ENCODE measurements around the gene ITSN2.
A peak's percentile ranks its signal among the peaks of the same experiment; 100 is the strongest.

The ITSN2 gene

DNA sequence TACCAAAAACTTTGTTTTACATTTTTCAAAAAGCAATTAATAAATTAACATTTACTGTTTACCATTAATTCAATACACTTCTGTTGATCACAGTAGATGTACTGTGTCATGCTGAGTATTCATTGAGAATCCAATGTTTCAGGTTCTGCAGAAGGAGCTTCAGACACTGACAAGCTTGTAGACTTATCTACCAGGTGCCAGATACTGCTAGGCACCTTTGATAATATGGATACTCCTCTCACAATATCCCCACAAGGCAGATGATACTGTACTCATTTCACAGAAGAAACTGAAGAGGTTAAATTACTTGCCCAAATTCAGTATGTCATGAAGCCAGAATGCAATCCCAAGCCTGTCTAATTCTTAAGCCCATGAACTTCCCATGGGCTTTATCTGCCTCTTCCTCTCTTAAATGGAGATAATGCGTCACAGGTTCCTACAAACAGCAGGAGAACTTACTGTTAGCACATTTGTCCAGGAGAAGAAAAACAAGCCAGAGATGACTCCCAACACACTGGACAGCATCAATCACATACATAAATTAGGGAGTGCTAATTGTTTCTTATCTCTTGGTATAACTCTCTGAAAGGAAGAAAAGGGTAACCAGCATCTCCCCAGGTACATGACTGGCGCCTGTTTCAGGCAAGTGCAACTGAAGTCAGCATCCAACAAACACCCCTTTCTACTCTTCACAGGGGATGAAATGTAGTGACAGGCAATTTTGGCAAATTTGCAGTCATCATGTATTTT is 27.4 kb downstream of the ITSN2 start:
- ChIA-PET CTCF (interaction anchor here (0.9 to 1.0 kb wide), 3 partner anchors 8 to 18 kb away, joined by 3 to 4 read pairs (median 3); no protein-coding TSS in a partner anchor), POLR2A (no interaction called here)
- TF ChIP-seq, protein P1, sequence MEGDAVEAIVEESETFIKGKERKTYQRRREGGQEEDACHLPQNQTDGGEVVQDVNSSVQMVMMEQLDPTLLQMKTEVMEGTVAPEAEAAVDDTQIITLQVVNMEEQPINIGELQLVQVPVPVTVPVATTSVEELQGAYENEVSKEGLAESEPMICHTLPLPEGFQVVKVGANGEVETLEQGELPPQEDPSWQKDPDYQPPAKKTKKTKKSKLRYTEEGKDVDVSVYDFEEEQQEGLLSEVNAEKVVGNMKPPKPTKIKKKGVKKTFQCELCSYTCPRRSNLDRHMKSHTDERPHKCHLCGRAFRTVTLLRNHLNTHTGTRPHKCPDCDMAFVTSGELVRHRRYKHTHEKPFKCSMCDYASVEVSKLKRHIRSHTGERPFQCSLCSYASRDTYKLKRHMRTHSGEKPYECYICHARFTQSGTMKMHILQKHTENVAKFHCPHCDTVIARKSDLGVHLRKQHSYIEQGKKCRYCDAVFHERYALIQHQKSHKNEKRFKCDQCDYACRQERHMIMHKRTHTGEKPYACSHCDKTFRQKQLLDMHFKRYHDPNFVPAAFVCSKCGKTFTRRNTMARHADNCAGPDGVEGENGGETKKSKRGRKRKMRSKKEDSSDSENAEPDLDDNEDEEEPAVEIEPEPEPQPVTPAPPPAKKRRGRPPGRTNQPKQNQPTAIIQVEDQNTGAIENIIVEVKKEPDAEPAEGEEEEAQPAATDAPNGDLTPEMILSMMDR (IDR thresholded peaks at IDR 0.05; ENCODE audit: control extremely low read depth, extremely low read depth, low read depth, missing control alignments): no peak
- DNase-seq (ENCODE audit: extremely low spot score): no peak

DNA sequence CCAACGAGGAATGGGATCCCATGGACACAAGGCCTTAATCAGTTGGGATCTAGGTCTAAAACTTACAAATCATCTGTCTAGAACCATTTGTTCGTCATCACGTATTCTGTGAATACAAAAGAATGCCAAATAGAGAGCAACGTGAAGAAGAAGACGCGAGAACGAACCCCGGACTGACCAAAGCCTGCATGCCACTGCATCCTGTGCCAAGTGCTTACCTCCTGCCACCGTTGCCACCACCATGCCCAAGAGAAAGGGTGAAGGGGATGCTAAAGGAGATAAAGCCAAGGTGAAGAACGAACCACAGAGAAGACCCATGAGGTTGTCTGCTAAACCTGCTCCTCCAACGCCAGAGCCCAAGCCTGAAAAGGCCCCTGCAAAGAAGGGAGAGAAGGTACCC is 30.2 kb downstream of the ITSN2 start:
- TF ChIP-seq, protein P1 (IDR thresholded peaks at IDR 0.05; ENCODE audit: control extremely low read depth, extremely low read depth, low read depth, missing control alignments): no peak
- ChIA-PET CTCF (interaction anchor here (1.3 to 3.5 kb wide), 7 partner anchors 10 to 246 kb away, joined by 3 to 9 read pairs (median 4); partner anchors contain the start of gene TP53I3), POLR2A (interaction anchor here (2.0 to 2.3 kb wide), 2 partner anchors 12 to 30 kb away, joined by 4 to 10 read pairs; partner anchors contain the start of gene ITSN2)
- no peak for DNase-seq (ENCODE audit: extremely low spot score)

DNA sequence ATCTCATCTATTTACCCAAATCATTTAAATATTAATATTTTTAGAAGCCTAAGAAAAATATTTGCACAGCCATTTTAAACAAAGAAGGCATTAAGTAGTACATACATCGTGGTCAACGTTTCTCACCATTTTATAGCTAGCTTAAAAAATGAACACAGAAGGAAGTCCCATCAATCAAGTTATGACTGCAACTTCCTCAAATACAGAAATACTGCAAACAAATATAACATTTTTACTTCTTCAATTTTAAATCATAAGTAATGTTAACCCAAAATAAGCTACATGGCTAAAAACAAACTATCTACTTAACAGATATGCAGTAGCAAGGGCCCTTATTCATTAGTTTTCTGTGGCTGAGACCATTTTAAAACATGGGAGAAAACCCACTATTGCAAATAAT is 30.6 kb downstream of the ITSN2 start:
- TF ChIP-seq, protein P1 (IDR thresholded peaks at IDR 0.05; ENCODE audit: control extremely low read depth, extremely low read depth, low read depth, missing control alignments): no peak
- ChIA-PET CTCF (interaction anchor here (0.9 to 3.5 kb wide), 9 partner anchors 10 to 246 kb away, joined by 3 to 9 read pairs (median 4); partner anchors contain the start of gene TP53I3), POLR2A (interaction anchor here (2.0 to 2.3 kb wide), 2 partner anchors 12 to 31 kb away, joined by 4 to 10 read pairs; partner anchors contain the start of gene ITSN2)
- peak; percentile 54 for DNase-seq (ENCODE audit: extremely low spot score)

GRCh38 chr2:24328010-24328409 is 32.3 kb downstream of the ITSN2 start:
- DNase-seq (ENCODE audit: extremely low spot score): no peak
- POLR2A ChIA-PET: no interaction called here
- CTCF ChIA-PET: interaction anchor here (1.4 to 1.8 kb wide), 3 partner anchors 8 to 18 kb away, joined by 3 to 8 read pairs (median 3); no protein-coding TSS in a partner anchor
- TF ChIP-seq, protein P1 (IDR thresholded peaks at IDR 0.05; ENCODE audit: control extremely low read depth, extremely low read depth, low read depth, missing control alignments): no peak

- no peak for DNase-seq (ENCODE audit: extremely low spot score)
- POLR2A ChIA-PET: no interaction called here
- CTCF ChIA-PET: interaction anchor here (1.9 kb wide), 1 partner anchor 12 kb away, joined by 8 read pairs; no protein-coding TSS in a partner anchor
- TF ChIP-seq, protein P1 (IDR thresholded peaks at IDR 0.05; ENCODE audit: control extremely low read depth, extremely low read depth, low read depth, missing control alignments): no peak
Observed at GRCh38 chr2:24317491-24317920, 42.8 kb downstream of the ITSN2 start.

DNA sequence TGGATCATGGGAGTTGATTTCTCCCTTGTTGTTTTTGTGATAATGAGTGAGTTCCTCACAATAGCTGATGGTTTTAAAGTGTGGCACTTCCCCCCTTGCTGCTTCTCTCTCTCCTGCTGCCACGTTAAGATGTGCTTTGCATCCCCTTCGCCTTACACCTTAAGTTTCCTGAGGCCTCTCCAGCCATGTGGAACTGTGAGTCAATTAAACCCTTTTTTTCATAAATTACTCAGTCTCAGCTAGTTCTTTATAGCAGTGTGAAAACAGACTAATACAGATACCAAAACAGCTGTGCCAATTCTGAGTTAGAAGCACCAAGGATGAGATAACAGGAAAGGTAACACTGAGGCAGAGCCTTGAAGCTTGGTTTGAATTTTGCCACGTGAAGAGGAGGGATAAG is 44.7 kb downstream of the ITSN2 start:
- DNase-seq (ENCODE audit: extremely low spot score): peak; percentile 49
- CTCF ChIA-PET: interaction anchor here (0.7 to 1.9 kb wide), 7 partner anchors 14 to 194 kb away, joined by 3 to 4 read pairs (median 3); no protein-coding TSS in a partner anchor
- TF ChIP-seq, protein P1 (IDR thresholded peaks at IDR 0.05; ENCODE audit: control extremely low read depth, extremely low read depth, low read depth, missing control alignments): no peak
- POLR2A ChIA-PET: no interaction called here
